Fibroblast of pulmonary artery (primary cell): ENCODE measurements around the gene RNASE13.

Experiments used
- DNase-seq: peaks from one replicate; pipeline ENCODE4 v3.0.0-alpha.2; 2010; ENCODE audit warnings: low read depth
- H3K4me3 ChIP-seq: replicated peaks from 2 replicates; pipeline ENCODE4 v1.5.1; 2011; ENCODE audit warnings: low read depth, mild to moderate bottlenecking, control low read depth, low read length, moderate library complexity
- CTCF ChIP-seq: IDR thresholded peaks from 2 replicates; pipeline ENCODE4 v1.5.1; 2011; ENCODE audit warnings: mild to moderate bottlenecking, control low read depth, low read length, inconsistent platforms; ENCODE audit errors: missing control alignments

RNASE13 gene

GRCh38 chr14:21077672-21078071 is 43.1 kb upstream of the RNASE13 start:
- no peak for DNase-seq
- H3K4me3 ChIP-seq: no peak overlapping the region
- no peak for TF ChIP-seq CTCF

GRCh38 chr14:21075719-21076437 is 41.3 kb upstream of the RNASE13 start:
- no peak for DNase-seq
- TF ChIP-seq CTCF: no peak
- no peak overlapping the region for H3K4me3 ChIP-seq

- no peak for TF ChIP-seq CTCF
- no peak for DNase-seq
Observed at GRCh38 chr14:21074398-21075272, 40.0 kb upstream of the RNASE13 start.

GRCh38 chr14:21073921-21074320 is 39.3 kb upstream of the RNASE13 start:
- TF ChIP-seq CTCF: no peak
- no peak overlapping the region for H3K4me3 ChIP-seq
- no peak for DNase-seq

More at GRCh38 chr14:21074398-21075272, 40.0 kb upstream of the RNASE13 start:
- H3K4me3 ChIP-seq: no peak overlapping the region

- no peak for DNase-seq
- no peak overlapping the region for H3K4me3 ChIP-seq
- TF ChIP-seq CTCF: no peak
Observed at GRCh38 chr14:21072781-21073339, 38.3 kb upstream of the RNASE13 start.

- peak overlapping the region; percentile 83 for H3K4me3 ChIP-seq
- TF ChIP-seq CTCF: peak; percentile 13
- DNase-seq: peak; percentile 76
Observed at GRCh38 chr14:21072031-21072473, 37.4 kb upstream of the RNASE13 start.
